GM08714 (cell line): ENCODE data around the gene TRDN.
"Not testable (repeated sequence)": the region's sequence is repeated elsewhere in the genome, so short reads cannot be mapped to it uniquely, and the experiment has no call there.

Experiments used
- H3K4me3 ChIP-seq: fragments of 200-500 bp; sonication (Bioruptor generic); 2 replicates; pipeline ENCODE4 v1.5.1; 2014; ENCODE audit warnings: mild to moderate bottlenecking, low read length, inconsistent platforms
- ZNF274 ChIP-seq: IDR thresholded peaks from 2 replicates; pipeline ENCODE4 v1.6.1; 2012; ENCODE audit warnings: mild to moderate bottlenecking, low read depth, low read length

The TRDN gene

GRCh38 chr6:123332070-123332469 is 304.7 kb downstream of the TRDN start:
- no peak overlapping the region for H3K4me3 ChIP-seq
- no peak for TF ChIP-seq ZNF274

GRCh38 chr6:123329337-123329736 is 307.4 kb downstream of the TRDN start:
- no peak overlapping the region for H3K4me3 ChIP-seq
- TF ChIP-seq ZNF274: no peak

GRCh38 chr6:123323452-123324329 is 313.1 kb downstream of the TRDN start:
- no peak overlapping the region for H3K4me3 ChIP-seq
- no peak for TF ChIP-seq ZNF274

- H3K4me3 ChIP-seq: no peak overlapping the region
- TF ChIP-seq ZNF274: no peak
These were observed 315.7 kb downstream of the TRDN start for GRCh38 chr6:123321020-123321419.

GRCh38 chr6:123316733-123317323 is 319.9 kb downstream of the TRDN start:
- no peak for TF ChIP-seq ZNF274

GRCh38 chr6:123314459-123314858 is 322.3 kb downstream of the TRDN start:
- not testable (repeated sequence) for H3K4me3 ChIP-seq

More at GRCh38 chr6:123316733-123317323, 319.9 kb downstream of the TRDN start:
- H3K4me3 ChIP-seq: no peak overlapping the region

GRCh38 chr6:123309130-123309529 is 327.6 kb downstream of the TRDN start:
- TF ChIP-seq ZNF274: no peak
- H3K4me3 ChIP-seq: no peak overlapping the region

GRCh38 chr6:123306334-123306733 is 330.4 kb downstream of the TRDN start:
- no peak overlapping the region for H3K4me3 ChIP-seq
- no peak for TF ChIP-seq ZNF274

- no peak for TF ChIP-seq ZNF274
These were observed 341.1 kb downstream of the TRDN start for GRCh38 chr6:123295672-123296071.

GRCh38 chr6:123295181-123295580 is 341.6 kb downstream of the TRDN start:
- H3K4me3 ChIP-seq: no peak overlapping the region
- no peak for TF ChIP-seq ZNF274

More at GRCh38 chr6:123295672-123296071, 341.1 kb downstream of the TRDN start:
- no peak overlapping the region for H3K4me3 ChIP-seq

GRCh38 chr6:123288649-123289048 is 348.1 kb downstream of the TRDN start:
- TF ChIP-seq ZNF274: no peak
- no peak overlapping the region for H3K4me3 ChIP-seq

- no peak for TF ChIP-seq ZNF274
- no peak overlapping the region for H3K4me3 ChIP-seq
These were observed 360.2 kb downstream of the TRDN start for GRCh38 chr6:123276546-123276980.

GRCh38 chr6:123263981-123264380 is 372.8 kb downstream of the TRDN start:
- TF ChIP-seq ZNF274: no peak
- no peak overlapping the region for H3K4me3 ChIP-seq

- TF ChIP-seq ZNF274: no peak
These were observed 396.1 kb downstream of the TRDN start for GRCh38 chr6:123240626-123241025.

GRCh38 chr6:123233336-123233735 is 403.4 kb downstream of the TRDN start:
- TF ChIP-seq ZNF274: no peak

More at GRCh38 chr6:123240626-123241025, 396.1 kb downstream of the TRDN start:
- H3K4me3 ChIP-seq: no peak overlapping the region

GRCh38 chr6:123227789-123228188 is 409.0 kb downstream of the TRDN start:
- not testable (repeated sequence) for H3K4me3 ChIP-seq

More at GRCh38 chr6:123233336-123233735, 403.4 kb downstream of the TRDN start:
- no peak overlapping the region for H3K4me3 ChIP-seq
